Esophagus muscularis mucosa (tissue), 4 donors: Measurements from ENCODE around the gene NKAIN2.

Source experiments
- EP300 ChIP-seq: sonication (generic); formaldehyde crosslinking; IDR thresholded peaks from one replicate; pipeline ENCODE4 v1.6.1; 2017; ENCODE audit warnings: antibody characterized with exemption
- POLR2A ChIP-seq: fragments of 450-650 bp; IDR thresholded peaks from one replicate; pipeline ENCODE4 v1.6.1; 2017; ENCODE audit warnings: antibody characterized with exemption, moderate library complexity, mild to moderate bottlenecking, low read depth
- POLR2AphosphoS5 ChIP-seq, 2 donors: sonication (generic); formaldehyde crosslinking; IDR thresholded peaks; one replicate each; pipeline ENCODE4 v1.6.1; 2017; ENCODE audit warnings: antibody characterized with exemption in 2 of 2
- TF ChIP-seq, protein P1 (sequence below), 3 experiments: fragments of 200-600 bp in 2 of 3; fragments of 450-650 bp in 1 of 3; sonication (generic) in 2 of 3; IDR thresholded peaks; one replicate each; pipeline ENCODE4 v1.5.1; 2017 to 2019; ENCODE audit warnings: antibody characterized with exemption in 3 of 3, mild to moderate bottlenecking in 2 of 3, moderate library complexity in 1 of 3

DNA sequence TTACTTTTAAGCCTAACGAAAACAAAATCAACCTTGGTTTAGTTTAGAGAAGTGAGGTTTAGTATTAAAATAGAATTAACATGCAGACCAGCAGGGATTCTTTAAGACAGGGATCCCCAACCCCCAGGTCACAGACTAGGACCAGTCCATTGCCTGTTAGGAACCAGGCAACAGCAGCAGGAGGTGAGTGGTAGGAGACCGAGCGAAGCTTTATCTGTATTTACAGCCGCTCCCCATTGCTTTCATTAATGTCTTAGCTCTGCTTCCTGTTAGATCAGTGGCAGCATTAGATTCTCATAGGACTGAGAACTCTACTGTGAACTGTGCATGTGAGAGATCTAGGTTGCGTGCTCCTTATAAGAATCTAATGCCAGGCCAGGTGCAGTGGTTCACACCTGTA, 225.9 kb downstream of the NKAIN2 start:
- TF ChIP-seq POLR2AphosphoS5 (IDR thresholded peaks at IDR 0.05) (no peak), POLR2A (no peak), EP300 (no peak)
- TF ChIP-seq, protein P1, sequence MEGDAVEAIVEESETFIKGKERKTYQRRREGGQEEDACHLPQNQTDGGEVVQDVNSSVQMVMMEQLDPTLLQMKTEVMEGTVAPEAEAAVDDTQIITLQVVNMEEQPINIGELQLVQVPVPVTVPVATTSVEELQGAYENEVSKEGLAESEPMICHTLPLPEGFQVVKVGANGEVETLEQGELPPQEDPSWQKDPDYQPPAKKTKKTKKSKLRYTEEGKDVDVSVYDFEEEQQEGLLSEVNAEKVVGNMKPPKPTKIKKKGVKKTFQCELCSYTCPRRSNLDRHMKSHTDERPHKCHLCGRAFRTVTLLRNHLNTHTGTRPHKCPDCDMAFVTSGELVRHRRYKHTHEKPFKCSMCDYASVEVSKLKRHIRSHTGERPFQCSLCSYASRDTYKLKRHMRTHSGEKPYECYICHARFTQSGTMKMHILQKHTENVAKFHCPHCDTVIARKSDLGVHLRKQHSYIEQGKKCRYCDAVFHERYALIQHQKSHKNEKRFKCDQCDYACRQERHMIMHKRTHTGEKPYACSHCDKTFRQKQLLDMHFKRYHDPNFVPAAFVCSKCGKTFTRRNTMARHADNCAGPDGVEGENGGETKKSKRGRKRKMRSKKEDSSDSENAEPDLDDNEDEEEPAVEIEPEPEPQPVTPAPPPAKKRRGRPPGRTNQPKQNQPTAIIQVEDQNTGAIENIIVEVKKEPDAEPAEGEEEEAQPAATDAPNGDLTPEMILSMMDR (IDR thresholded peaks at IDR 0.05): no peak
